ENCODE results near the gene ETNK2. TPM values are rescaled to one million over a fixed set of nuclear protein-coding genes. Genes with fewer than 3 reads are reported as not detected.

Gene ETNK2
- total and polyA plus RNA-seq, 2 experiments from 2014 or later = 7.6 to 26.2 TPM

GRCh38 chr1:204146965-204147364 lies 4.9 kb downstream of the ETNK2 start (continued):
- TF ChIP-seq ETS1 (IDR thresholded peaks at IDR 0.05) (no peak), CREB1 (CRISPR knock-in tag; IDR thresholded peaks at IDR 0.05; ENCODE audit: low read depth) (no peak)

GRCh38 chr1:204146309-204146708 lies 5.5 kb downstream of the ETNK2 start:
- H3K9me3 Mint-ChIP-seq = no peaks in the 10 kb centered on the region
- H3K36me3 Mint-ChIP-seq (ENCODE audit: low read depth) = peaks cover 8% of the 10 kb centered on the region; the same call in 2 of the 3 replicates
- Histone ChIP-seq H3K4me2 (peak overlapping the region; percentile 70; the same call in 1 of the 2 replicates), H3F3A (replicated peaks; ENCODE audit: low read depth) (no peaks in the 10 kb centered on the region; the same call in 1 of the 2 replicates), H3K9me2 (ENCODE audit: insufficient read depth) (no peaks in the 10 kb centered on the region), H3K27me3 (ENCODE audit: insufficient read depth) (peaks cover 7% of the 10 kb centered on the region; the same call in 1 of the 2 replicates), H4K20me1 (replicated peaks; ENCODE audit: insufficient read depth) (no peaks in the 10 kb centered on the region), H2AFZ (no peak overlapping the region), H3K36me3 (ENCODE audit: insufficient read depth) (no peaks in the 10 kb centered on the region), H3K4me3 (no peak overlapping the region), H3K79me2 (replicated peaks; ENCODE audit: insufficient read depth) (no peaks in the 10 kb centered on the region), H3K4me1 (ENCODE audit: insufficient read depth) (peaks cover 28% of the 10 kb centered on the region), H3K27ac (ENCODE audit: low read depth) (no peak overlapping the region)
- no peak overlapping the region for H3K27ac Mint-ChIP-seq
- DNase-seq (ENCODE audit: low spot score) (no peak), ATAC-seq (no peak)
- H3K4me1 Mint-ChIP-seq = peaks cover 54% of the 10 kb centered on the region
- peaks cover 21% of the 10 kb centered on the region for H3K27me3 Mint-ChIP-seq (ENCODE audit: insufficient read depth, low read depth, poor library complexity)
- no peak overlapping the region; the same call in 2 of the 3 replicates for H3K4me3 Mint-ChIP-seq
- TF ChIP-seq POLR2AphosphoS5 (IDR thresholded peaks at IDR 0.05; ENCODE audit: low read depth) (no peak), ZNF331 (CRISPR knock-in tag; IDR thresholded peaks at IDR 0.05; ENCODE audit: low read depth) (no peak), EZH2 (IDR thresholded peaks at IDR 0.05; ENCODE audit: low read depth, unreplicated experiment) (no peak), EZH2phosphoT487 (IDR thresholded peaks at IDR 0.05; ENCODE audit: unreplicated experiment) (no peak), JUNB (IDR thresholded peaks at IDR 0.05; ENCODE audit: unreplicated experiment) (no peak), CTCF (conservative IDR thresholded peaks at IDR 0.05; ENCODE audit: low read depth in 2 of 2) (no peak), NANOG (IDR thresholded peaks at IDR 0.05; ENCODE audit: borderline replicate concordance) (no peak), ZNF462 (CRISPR knock-in tag; IDR thresholded peaks at IDR 0.05) (no peak), STAT1 (IDR thresholded peaks at IDR 0.05; ENCODE audit: unreplicated experiment) (no peak), REST (IDR thresholded peaks at IDR 0.05; ENCODE audit: unreplicated experiment) (no peak), CREB1 (CRISPR knock-in tag; IDR thresholded peaks at IDR 0.05; ENCODE audit: low read depth) (no peak)
